COLO668 (cell line): ENCODE results near the gene RPIA.
"Not testable (repeated sequence)": the region's sequence is repeated elsewhere in the genome, so short reads cannot be mapped to it uniquely, and the experiment has no call there.

ENCODE experiments used
- DNase-seq: peaks from one replicate; lab custom pipeline; 2025; ENCODE audit not compliant: unreplicated experiment; lab: John Stamatoyannopoulos, UW

RPIA gene

GRCh38 chr2:88729061-88729745 lies 37.7 kb downstream of the RPIA start:
- no peak for DNase-seq

GRCh38 chr2:88733155-88733902 lies 41.9 kb downstream of the RPIA start:
- DNase-seq: no peak

GRCh38 chr2:88735133-88735532 lies 43.7 kb downstream of the RPIA start:
- DNase-seq: no peak

- DNase-seq: no peak
Observed at GRCh38 chr2:88735853-88736252, 44.4 kb downstream of the RPIA start.

- DNase-seq: no peak
Observed at GRCh38 chr2:88736437-88736836, 45.0 kb downstream of the RPIA start.

- no peak for DNase-seq
Observed at GRCh38 chr2:88737385-88737784, 45.9 kb downstream of the RPIA start.

GRCh38 chr2:88738271-88738670 lies 46.8 kb downstream of the RPIA start:
- DNase-seq: no peak

- DNase-seq: peak; percentile 63
Observed at GRCh38 chr2:88739985-88740600, 48.6 kb downstream of the RPIA start.

- DNase-seq: no peak
Observed at GRCh38 chr2:88746929-88747490, 55.5 kb downstream of the RPIA start.

GRCh38 chr2:88747990-88748389 lies 56.5 kb downstream of the RPIA start:
- no peak for DNase-seq

- no peak for DNase-seq
Observed at GRCh38 chr2:88751768-88752167, 60.3 kb downstream of the RPIA start.

GRCh38 chr2:88753833-88754584 lies 62.5 kb downstream of the RPIA start:
- no peak for DNase-seq

GRCh38 chr2:88754585-88755320 lies 63.3 kb downstream of the RPIA start:
- no peak for DNase-seq

- DNase-seq: no peak
Observed at GRCh38 chr2:88755836-88756235, 64.4 kb downstream of the RPIA start.

- no peak for DNase-seq
Observed at GRCh38 chr2:88757025-88757424, 65.6 kb downstream of the RPIA start.

- not testable (repeated sequence) for DNase-seq
Observed at GRCh38 chr2:88758702-88759101, 67.2 kb downstream of the RPIA start.

- no peak for DNase-seq
Observed at GRCh38 chr2:88760819-88761598, 69.5 kb downstream of the RPIA start.

- DNase-seq: no peak
Observed at GRCh38 chr2:88764141-88764849, 72.8 kb downstream of the RPIA start.

GRCh38 chr2:88764850-88765153 lies 73.3 kb downstream of the RPIA start:
- no peak for DNase-seq
